ENCODE measurements around the gene PDP2. TPM values are rescaled to one million over a fixed set of nuclear protein-coding genes. Genes with fewer than 3 reads are reported as not detected.

The PDP2 gene
- total RNA-seq, 3 donors from 2014 or later, result 15.5 to 23.5 (median 23.2) TPM

DNA sequence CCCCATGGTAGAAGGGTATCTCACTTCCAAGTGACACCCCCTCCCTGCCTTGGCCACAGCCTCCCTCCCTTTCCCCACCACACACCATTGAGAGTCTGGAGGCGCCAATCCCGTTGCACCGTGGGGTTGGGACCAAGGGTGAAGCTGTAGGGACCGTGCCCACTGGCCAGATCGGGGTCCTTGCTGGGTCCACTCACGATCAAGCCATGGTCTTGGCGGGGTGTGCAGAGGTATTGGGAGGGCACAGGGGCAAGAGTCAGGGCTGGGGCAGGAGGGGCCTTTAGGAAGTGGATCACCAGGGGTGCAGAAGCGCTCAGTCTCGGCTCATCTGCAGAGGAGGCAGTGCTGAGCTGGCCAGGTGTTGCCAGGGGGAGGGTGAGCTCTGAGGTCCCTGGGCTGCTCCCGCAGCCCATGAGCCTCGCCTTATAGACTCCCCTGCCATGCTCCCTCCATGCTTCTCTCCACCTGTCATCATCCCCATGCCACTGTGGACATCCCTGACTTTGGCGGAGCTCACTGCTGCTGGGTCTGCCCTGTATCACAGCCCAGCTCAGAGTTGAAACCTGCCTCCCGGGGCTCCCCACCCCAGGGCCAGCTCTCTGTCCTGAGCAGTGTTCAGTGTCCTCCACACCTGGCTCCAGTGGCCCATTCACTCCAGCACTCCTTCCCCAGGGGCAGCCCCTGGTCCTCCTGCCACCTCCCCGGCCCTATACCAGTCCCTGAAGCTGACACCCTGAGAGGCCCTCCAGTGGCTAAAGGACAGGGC lies 30.0 kb downstream of the PDP2 start:
- TF ChIP-seq, protein P1, sequence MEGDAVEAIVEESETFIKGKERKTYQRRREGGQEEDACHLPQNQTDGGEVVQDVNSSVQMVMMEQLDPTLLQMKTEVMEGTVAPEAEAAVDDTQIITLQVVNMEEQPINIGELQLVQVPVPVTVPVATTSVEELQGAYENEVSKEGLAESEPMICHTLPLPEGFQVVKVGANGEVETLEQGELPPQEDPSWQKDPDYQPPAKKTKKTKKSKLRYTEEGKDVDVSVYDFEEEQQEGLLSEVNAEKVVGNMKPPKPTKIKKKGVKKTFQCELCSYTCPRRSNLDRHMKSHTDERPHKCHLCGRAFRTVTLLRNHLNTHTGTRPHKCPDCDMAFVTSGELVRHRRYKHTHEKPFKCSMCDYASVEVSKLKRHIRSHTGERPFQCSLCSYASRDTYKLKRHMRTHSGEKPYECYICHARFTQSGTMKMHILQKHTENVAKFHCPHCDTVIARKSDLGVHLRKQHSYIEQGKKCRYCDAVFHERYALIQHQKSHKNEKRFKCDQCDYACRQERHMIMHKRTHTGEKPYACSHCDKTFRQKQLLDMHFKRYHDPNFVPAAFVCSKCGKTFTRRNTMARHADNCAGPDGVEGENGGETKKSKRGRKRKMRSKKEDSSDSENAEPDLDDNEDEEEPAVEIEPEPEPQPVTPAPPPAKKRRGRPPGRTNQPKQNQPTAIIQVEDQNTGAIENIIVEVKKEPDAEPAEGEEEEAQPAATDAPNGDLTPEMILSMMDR (IDR thresholded peaks at IDR 0.05), result no peak
- no peaks in the 10 kb centered on the region for H3K36me3 ChIP-seq (ENCODE audit: low read depth)
- H3K4me3 ChIP-seq, result no peak overlapping the region
- intact Hi-C loops (cut with DNase I, micrococcal nuclease), result no loop called here
- ATAC-seq (no peak), DNase-seq (no peak)
- no peaks in the 10 kb centered on the region for H3K9me3 ChIP-seq
- H3K4me1 ChIP-seq (ENCODE audit: low read depth), result peaks cover 8% of the 10 kb centered on the region

DNA sequence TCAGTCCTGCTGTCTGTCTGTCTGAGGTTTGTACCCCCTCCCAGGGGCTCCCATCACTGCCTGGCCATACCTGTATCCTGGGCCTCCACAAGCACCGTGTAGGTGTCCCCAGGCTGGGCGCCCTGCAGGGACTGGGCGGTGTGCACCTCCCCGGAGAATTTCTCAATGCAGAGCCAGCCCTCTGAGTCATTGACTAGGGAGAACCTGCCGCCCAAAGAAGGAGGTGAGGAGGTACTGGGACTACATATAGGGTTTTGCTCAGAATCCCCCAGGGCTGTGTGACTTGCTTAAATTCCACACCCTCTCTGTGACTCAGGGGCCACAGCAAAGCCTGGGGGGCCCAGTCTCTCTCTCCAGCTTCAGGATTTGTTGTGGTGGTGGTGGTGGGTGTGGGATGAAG lies 30.8 kb downstream of the PDP2 start:
- ATAC-seq (no peak), DNase-seq (peak in 1 of 3 donors; percentile 7)
- H3K9me3 ChIP-seq, result no peaks in the 10 kb centered on the region
- peaks cover under 1% of the 10 kb centered on the region for H3K4me1 ChIP-seq (ENCODE audit: low read depth)
- TF ChIP-seq, protein P1 (IDR thresholded peaks at IDR 0.05), result no peak
- no peaks in the 10 kb centered on the region for H3K36me3 ChIP-seq (ENCODE audit: low read depth)
- intact Hi-C loops (cut with DNase I, micrococcal nuclease), result no loop called here
- H3K4me3 ChIP-seq, result no peak overlapping the region

- peak in 1 of 3 donors; percentile 11 for DNase-seq
- Histone ChIP-seq H3K4me3 (no peak overlapping the region), H3K36me3 (ENCODE audit: low read depth) (no peaks in the 10 kb centered on the region), H3K9me3 (no peaks in the 10 kb centered on the region), H3K4me1 (ENCODE audit: low read depth) (no peaks in the 10 kb centered on the region)
- intact Hi-C loops (cut with DNase I, micrococcal nuclease), result no loop called here
- no peak for ATAC-seq
- TF ChIP-seq, protein P1 (IDR thresholded peaks at IDR 0.05), result no peak
Observed at GRCh38 chr16:66911801-66912200, 31.5 kb downstream of the PDP2 start.

GRCh38 chr16:66913081-66913480 lies 32.8 kb downstream of the PDP2 start:
- no peak overlapping the region for H3K4me3 ChIP-seq
- no peaks in the 10 kb centered on the region for H3K9me3 ChIP-seq
- no peak for ATAC-seq
- no peaks in the 10 kb centered on the region for H3K36me3 ChIP-seq (ENCODE audit: low read depth)
- intact Hi-C loops (cut with DNase I, micrococcal nuclease), result no loop called here
- TF ChIP-seq, protein P1 (IDR thresholded peaks at IDR 0.05), result no peak
- no peak for DNase-seq
- no peaks in the 10 kb centered on the region for H3K4me1 ChIP-seq (ENCODE audit: low read depth)

DNA sequence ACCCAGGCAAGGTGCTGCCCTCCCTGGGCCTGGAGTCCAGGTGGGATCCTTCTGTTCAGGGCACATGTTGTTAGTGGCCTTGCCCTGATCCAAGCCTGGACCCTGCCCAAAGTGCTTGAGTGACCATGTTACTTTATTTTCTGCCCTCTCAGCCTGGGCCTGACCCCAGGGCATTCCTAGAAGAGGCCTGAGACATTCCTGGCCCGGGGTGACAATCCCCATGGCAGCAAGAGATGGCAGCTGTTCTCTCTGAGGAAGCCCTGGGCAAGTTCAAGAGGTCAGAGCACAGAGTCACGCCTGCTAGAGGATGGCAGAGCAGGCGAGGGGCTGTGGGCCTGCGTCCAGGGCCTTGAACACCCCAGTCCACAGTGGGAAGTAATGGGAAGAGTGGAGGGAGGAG lies 33.4 kb downstream of the PDP2 start:
- ATAC-seq (no peak), DNase-seq (no peak)
- no peaks in the 10 kb centered on the region for H3K9me3 ChIP-seq
- intact Hi-C loops (cut with DNase I, micrococcal nuclease), result no loop called here
- H3K4me3 ChIP-seq, result no peak overlapping the region
- H3K36me3 ChIP-seq (ENCODE audit: low read depth), result no peaks in the 10 kb centered on the region
- TF ChIP-seq, protein P1 (IDR thresholded peaks at IDR 0.05), result no peak
- no peaks in the 10 kb centered on the region for H3K4me1 ChIP-seq (ENCODE audit: low read depth)

Measured in mucosa of descending colon (tissue), 3 donors.